Right cardiac atrium (tissue), 5 donors: ENCODE measurements around the gene ERBB2. TPM values are rescaled to one million over a fixed set of nuclear protein-coding genes. Genes with fewer than 3 reads are reported as not detected.

Experiments
- ATAC-seq, 2 donors: fragments of 200-7000 bp; cut with Tn5 transposase; one replicate each; pipeline versions ENCODE4 v1.8.0 to v1.9.1; 2020; ENCODE audit warnings: moderate library complexity in 2 of 2, mild to moderate bottlenecking in 1 of 2
- DNase-seq, 3 donors: peaks; one replicate each; pipeline ENCODE4 v3.0.0-alpha.2; 2020
- H3K27ac ChIP-seq: one replicate; pipeline ENCODE4 v1.5.1; 2013; ENCODE audit warnings: mild to moderate bottlenecking, low read length, control low read depth, moderate library complexity
- H3K27me3 ChIP-seq: one replicate; pipeline ENCODE4 v1.6.1; 2013; ENCODE audit not compliant: control insufficient read depth, insufficient read depth
- H3K4me1 ChIP-seq: one replicate; pipeline ENCODE4 v1.6.1; 2013; ENCODE audit warnings: low read length; ENCODE audit not compliant: control insufficient read depth, insufficient read depth
- H3K4me3 ChIP-seq: one replicate; pipeline ENCODE4 v1.5.1; 2013; ENCODE audit warnings: low read length, control low read depth
- H3K9me3 ChIP-seq: one replicate; pipeline ENCODE4 v1.6.1; 2013; ENCODE audit warnings: low read length; ENCODE audit not compliant: control insufficient read depth
- WGBS: extraction: QIAGEN DNeasy Blood & Tissue Kit; methylation state at CpG from one replicate; pipeline ENCODE4 v1.1.7; 2013; 5-methylcytosine and 5-hydroxymethylcytosine counted together
- intact Hi-C, 4 donors: fragments of 100-400 bp; cut with DNase I; formaldehyde crosslinking; loops; one replicate each; pipeline versions ENCODE4 v1.11.0 to v1.14.0; 2022 to 2023
- long read RNA-seq, 4 donors: library from polyadenylated mRNA; unstranded; transcript quantifications; one replicate each; pipeline ENCODE4 v2.0.0, GENCODE V29; 2020 to 2021
- polyA plus RNA-seq: library from polyadenylated mRNA; stranded (reverse); fragments of 200-250 nt; gene quantifications from one replicate; pipeline ENCODE4 v1.2.3, GENCODE V29; 2013
- total RNA-seq, 4 donors: library from RNA; stranded (reverse); fragmentation: NEBNext Ultra II Directional; extraction: Animal tissue kit (Norgen Biotek cat#: 25700); gene quantifications; one replicate each; pipeline ENCODE4 v1.2.1, GENCODE V29; 2021
- donor health status: healthy with polysubstance abuse.
- donor health status: DM: no; HTN: yes; CAD: no.
- donor health status: DM: no; HTN: no; CAD: no.
- donor health status: DM: no; HTN: yes; CAD: no; lungs with severe emphysema.
- donor health status: DM: yes; HTN: yes; CAD: no.

Gene ERBB2
- total RNA-seq (100 to 1,000 TPM in 3 of 4 donors, 10 to 100 TPM in 1; 99.2 to 178 (median 114) TPM), polyA plus RNA-seq (56.4 TPM)
- long read RNA-seq, donor 1, full-length matches to known transcripts: 43 of 191 reads
- long read RNA-seq, donor 1, partial matches to known transcripts: 123 of 191 reads
- long read RNA-seq, donor 1, other reads (novel, unspliced or antisense): 25 of 191 reads
- long read RNA-seq, donor 2, full-length matches to known transcripts: 95 of 175 reads
- long read RNA-seq, donor 2, partial matches to known transcripts: 64 of 175 reads
- long read RNA-seq, donor 2, other reads (novel, unspliced or antisense): 16 of 175 reads
- long read RNA-seq, donor 3, full-length matches to known transcripts: 39 of 215 reads
- long read RNA-seq, donor 3, partial matches to known transcripts: 150 of 215 reads
- long read RNA-seq, donor 3, other reads (novel, unspliced or antisense): 26 of 215 reads
- long read RNA-seq, donor 4, full-length matches to known transcripts: 116 of 251 reads
- long read RNA-seq, donor 4, partial matches to known transcripts: 93 of 251 reads
- long read RNA-seq, donor 4, other reads (novel, unspliced or antisense): 42 of 251 reads

DNA sequence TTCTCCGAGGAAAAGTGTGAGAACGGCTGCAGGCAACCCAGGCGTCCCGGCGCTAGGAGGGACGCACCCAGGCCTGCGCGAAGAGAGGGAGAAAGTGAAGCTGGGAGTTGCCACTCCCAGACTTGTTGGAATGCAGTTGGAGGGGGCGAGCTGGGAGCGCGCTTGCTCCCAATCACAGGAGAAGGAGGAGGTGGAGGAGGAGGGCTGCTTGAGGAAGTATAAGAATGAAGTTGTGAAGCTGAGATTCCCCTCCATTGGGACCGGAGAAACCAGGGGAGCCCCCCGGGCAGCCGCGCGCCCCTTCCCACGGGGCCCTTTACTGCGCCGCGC lies at the start of gene ERBB2:
TSS of gene ERBB2 (plus strand) at position 247 of the 330 bp plus-strand sequence. CDS start 175 bp downstream, outside the sequence.
- 3% methylated on average over 20 of the region's 20 CpGs for WGBS
- Histone ChIP-seq H3K4me1 (peaks cover 5% of the 10 kb centered on the region), H3K27ac (peak within 1 kb of the TSS; percentile 73), H3K4me3 (peak within 1 kb of the TSS; percentile 91), H3K27me3 (no peaks in the 10 kb centered on the region), H3K9me3 (no peaks in the 10 kb centered on the region)
- DNase-seq (peak; percentile 77 to 90 (median 89)), ATAC-seq (peak; percentile 89 to 90)
- intact Hi-C loops: loop anchor here in 1 of 4 donors (10.0 kb wide), 1 partner anchor 55 kb away; no protein-coding TSS in a partner anchor

DNA sequence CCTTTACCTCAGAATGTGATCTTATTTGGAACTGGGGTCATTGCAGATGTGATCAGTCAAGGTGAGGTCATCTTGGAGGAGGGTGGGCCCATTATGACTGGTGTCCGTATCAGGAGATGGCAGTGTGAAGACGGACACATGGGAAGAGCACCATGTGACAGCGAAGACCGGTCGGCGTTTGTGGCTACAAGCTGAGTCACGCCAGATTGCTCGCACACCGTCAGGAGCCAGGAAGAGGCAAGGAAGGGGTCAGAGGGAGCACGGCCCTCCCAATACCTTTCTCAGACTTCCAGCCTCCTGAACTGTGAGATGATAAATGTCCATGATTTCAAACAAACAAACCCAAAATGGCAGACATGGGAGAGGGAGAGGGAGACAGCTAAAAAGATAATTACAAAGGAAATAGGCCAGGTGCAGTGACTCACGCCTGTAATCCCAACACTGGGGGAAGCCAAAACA lies 49.7 kb upstream of the ERBB2 start:
- Histone ChIP-seq H3K9me3 (no peaks in the 10 kb centered on the region), H3K27me3 (no peaks in the 10 kb centered on the region), H3K4me3 (no peak overlapping the region), H3K4me1 (no peaks in the 10 kb centered on the region), H3K27ac (no peak overlapping the region)
- DNase-seq (no peak), ATAC-seq (no peak)
- 87% methylated on average over 11 of the region's 11 CpGs for WGBS
- intact Hi-C loops: no loop called here

DNA sequence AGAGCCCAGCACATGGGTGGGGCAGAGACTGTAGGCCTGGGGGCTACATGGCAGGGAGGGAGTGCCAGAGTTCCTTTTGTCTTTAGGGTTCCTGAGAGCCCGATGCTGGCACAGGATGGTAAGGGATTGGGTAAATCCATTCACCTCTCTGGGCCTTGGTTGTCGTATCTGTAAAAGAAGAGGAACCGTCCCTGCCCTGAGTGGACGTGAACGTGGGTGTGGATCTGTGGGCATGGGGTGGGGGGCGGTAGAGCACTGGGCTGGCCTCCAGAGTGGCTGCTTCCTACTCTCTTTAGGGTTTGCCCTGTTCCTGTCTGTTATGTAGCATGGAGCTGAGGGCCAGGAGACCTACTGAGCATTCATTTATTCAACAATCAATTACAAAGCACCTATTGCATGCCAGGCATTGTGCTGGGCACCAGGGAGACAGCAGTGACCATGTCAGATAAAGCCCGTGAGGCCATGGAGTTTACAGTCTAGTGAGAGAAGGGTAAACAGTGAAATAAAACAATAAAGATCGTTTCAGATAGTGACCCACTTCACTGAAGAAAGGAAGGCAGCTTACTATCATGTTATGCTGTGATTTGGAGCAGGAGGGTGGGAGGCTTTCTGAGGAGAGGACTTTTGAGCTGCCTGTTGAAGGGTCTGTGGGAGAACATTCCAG lies 47.8 kb upstream of the ERBB2 start:
- intact Hi-C loops: no loop called here
- 60% methylated on average over 8 of the region's 8 CpGs for WGBS
- Histone ChIP-seq H3K27ac (no peak overlapping the region), H3K4me1 (no peaks in the 10 kb centered on the region), H3K27me3 (no peaks in the 10 kb centered on the region), H3K9me3 (no peaks in the 10 kb centered on the region), H3K4me3 (no peak overlapping the region)
- DNase-seq: no peak
- no peak for ATAC-seq

DNA sequence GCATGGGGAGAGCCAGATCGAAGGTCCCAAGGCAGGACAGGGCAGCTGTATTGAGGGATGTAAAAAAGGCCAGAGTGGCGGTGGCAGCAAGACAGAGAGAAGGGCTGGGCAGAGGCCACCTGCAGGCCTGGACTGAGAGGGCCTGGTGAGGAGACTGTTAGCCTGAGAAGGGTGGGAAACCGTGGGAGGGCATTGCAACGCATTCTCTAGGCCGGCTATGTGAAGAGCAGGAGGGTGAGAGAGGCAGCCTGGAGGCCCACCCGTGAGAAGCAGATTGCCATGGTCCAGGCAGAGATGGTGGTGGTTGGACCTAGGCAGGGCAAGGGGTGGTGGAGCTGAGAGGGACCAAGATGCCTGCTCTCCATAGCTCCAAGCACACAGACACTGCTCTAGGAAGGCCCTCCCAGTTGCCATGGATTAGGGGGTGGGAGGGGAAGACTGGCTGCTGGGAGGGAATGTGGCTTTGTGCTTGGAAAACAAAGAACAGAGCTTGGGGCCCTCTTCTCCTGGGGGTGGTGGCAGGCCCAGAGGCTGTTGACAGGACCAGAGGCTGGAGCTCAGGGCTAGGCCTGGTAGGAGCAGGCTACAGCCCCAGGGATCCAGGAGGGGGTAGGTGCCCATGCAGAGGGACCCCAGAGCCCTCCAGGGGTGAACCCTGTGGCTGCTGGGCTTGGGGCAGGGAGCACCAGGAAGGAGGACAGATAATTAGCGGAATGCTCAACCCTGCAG lies 47.1 kb upstream of the ERBB2 start:
- ATAC-seq (peak; percentile 12 to 22), DNase-seq (no peak)
- no peak overlapping the region for H3K27ac ChIP-seq
- intact Hi-C loops: no loop called here
- H3K27me3 ChIP-seq: no peaks in the 10 kb centered on the region
- no peaks in the 10 kb centered on the region for H3K9me3 ChIP-seq
- H3K4me3 ChIP-seq: no peak overlapping the region
- WGBS: 56% methylated on average over 7 of the region's 7 CpGs
- H3K4me1 ChIP-seq: no peaks in the 10 kb centered on the region

DNA sequence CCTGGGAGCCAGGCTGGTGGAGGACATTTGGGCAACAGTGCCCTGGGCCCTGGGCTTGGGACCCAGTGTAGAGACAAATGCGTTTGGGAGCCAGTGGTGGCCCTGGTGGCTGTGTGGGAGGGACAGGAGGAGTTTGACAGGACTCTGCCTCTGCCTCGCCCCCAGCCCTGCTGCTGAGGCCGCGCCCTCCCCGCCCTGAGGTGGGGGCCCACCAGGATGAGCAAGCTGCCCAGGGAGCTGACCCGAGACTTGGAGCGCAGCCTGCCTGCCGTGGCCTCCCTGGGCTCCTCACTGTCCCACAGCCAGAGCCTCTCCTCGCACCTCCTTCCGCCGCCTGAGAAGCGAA lies 46.6 kb upstream of the ERBB2 start:
- Histone ChIP-seq H3K27me3 (no peaks in the 10 kb centered on the region), H3K4me1 (no peaks in the 10 kb centered on the region), H3K9me3 (no peaks in the 10 kb centered on the region), H3K4me3 (no peak overlapping the region), H3K27ac (no peak overlapping the region)
- intact Hi-C loops: no loop called here
- ATAC-seq: peak; percentile 7 to 20
- DNase-seq: no peak
- WGBS: 80% methylated on average over 12 of the region's 12 CpGs

DNA sequence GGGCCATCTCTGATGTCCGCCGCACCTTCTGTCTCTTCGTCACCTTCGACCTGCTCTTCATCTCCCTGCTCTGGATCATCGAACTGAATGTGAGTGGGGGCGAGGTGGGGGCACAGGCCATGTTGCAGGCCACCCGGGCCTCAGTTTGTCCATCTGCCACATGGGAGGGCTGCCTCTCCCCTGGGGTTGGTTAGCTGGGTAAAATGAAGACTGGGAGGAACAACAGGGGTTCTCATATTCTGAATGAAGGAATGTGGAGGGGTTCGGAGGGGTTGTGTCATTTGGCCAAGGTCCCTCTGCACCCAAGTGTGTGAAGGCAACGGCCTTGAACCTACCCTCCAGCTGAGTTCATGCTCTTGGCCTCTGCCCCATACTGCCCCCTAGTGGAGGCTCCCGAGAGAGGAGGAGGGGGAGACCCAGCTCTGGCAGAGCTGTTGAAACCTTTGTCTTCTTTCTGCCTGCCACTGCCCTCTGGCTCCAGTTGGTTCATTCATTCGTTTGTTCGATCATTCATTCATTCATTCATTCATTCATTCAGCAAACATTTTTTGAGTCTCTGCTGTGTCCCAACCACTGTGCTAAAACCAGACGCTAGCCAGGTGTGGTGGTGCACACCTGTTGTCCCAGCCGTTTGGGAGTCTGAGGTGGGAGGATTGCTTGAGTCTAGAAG lies 46.1 kb upstream of the ERBB2 start:
- WGBS: 67% methylated on average over 14 of the region's 14 CpGs
- ATAC-seq (peak; percentile 32 to 45), DNase-seq (peak; percentile 70 to 86 (median 86))
- H3K27me3 ChIP-seq: no peaks in the 10 kb centered on the region
- H3K9me3 ChIP-seq: no peaks in the 10 kb centered on the region
- H3K4me1 ChIP-seq: peaks cover 2% of the 10 kb centered on the region
- intact Hi-C loops: no loop called here
- no peak overlapping the region for H3K27ac ChIP-seq
- H3K4me3 ChIP-seq: no peak overlapping the region

DNA sequence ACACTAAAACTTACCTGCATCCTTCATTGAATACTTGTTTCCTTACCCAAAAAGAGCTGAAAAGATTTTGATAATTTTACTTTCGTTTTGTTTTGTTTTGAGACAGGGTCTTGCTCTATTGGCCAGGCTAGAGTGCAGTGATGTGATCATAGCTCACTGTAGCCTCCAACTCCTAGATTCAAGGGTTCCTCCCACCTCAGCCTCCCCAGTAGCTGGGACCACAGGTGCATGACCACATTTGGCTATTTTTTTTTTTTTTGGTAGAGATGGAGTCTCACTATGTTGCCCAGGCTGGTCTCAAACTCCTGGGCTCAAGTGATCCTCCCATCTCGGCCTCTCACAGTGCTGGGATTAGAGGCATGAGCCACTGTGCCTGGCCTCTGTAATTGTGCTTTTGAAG lies 44.8 kb upstream of the ERBB2 start:
- H3K9me3 ChIP-seq: no peaks in the 10 kb centered on the region
- 92% methylated on average over 2 of the region's 2 CpGs for WGBS
- no peak for DNase-seq
- no peaks in the 10 kb centered on the region for H3K27me3 ChIP-seq
- intact Hi-C loops: no loop called here
- no peak for ATAC-seq
- H3K27ac ChIP-seq: no peak overlapping the region
- H3K4me1 ChIP-seq: peaks cover 2% of the 10 kb centered on the region
- no peak overlapping the region for H3K4me3 ChIP-seq

DNA sequence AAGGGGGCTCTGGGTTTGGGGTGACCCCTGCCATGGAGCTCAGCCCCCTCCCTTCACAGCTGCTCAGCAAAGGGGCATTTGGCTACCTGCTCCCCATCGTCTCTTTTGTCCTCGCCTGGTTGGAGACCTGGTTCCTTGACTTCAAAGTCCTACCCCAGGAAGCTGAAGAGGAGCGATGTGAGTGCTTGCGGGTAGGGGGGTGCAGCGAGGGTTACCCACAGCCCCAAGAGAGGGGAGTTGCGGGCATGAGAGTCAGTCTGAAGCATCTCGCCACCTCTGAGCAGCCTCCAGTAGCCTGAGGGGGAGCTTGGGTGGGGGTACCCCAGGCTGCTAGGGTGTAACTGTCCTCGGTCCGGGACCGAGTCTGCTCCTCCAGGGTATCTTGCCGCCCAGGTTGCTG lies 41.5 kb upstream of the ERBB2 start:
- no peak overlapping the region for H3K27ac ChIP-seq
- H3K4me1 ChIP-seq: peaks cover 6% of the 10 kb centered on the region
- no peaks in the 10 kb centered on the region for H3K27me3 ChIP-seq
- 96% methylated on average over 11 of the region's 11 CpGs for WGBS
- intact Hi-C loops: no loop called here
- no peak overlapping the region for H3K4me3 ChIP-seq
- peak in 1 of 3 donors; percentile 11 for DNase-seq
- ATAC-seq: no peak
- no peaks in the 10 kb centered on the region for H3K9me3 ChIP-seq

DNA sequence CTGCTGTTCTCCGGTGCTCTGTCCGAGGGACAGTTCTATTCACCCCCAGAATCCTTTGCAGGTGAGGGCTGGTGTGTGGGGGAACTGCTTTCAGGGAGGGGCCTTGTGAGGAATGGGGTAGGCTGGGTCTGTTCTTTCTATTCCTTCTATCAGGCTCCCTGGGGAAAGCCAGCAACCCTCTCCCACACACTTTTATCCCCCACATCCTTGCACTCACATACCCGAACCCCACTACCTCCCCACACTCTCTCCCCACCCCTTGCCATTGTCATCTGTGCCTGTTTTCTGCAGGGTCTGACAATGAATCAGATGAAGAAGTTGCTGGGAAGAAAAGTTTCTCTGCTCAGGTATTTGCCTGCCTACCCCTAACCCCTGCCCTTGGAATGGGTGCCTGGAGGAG lies 41.1 kb upstream of the ERBB2 start:
- Histone ChIP-seq H3K4me1 (peaks cover 6% of the 10 kb centered on the region), H3K27me3 (no peaks in the 10 kb centered on the region), H3K9me3 (no peaks in the 10 kb centered on the region), H3K27ac (peak overlapping the region; percentile 53), H3K4me3 (no peak overlapping the region)
- WGBS: 82% methylated on average over 3 of the region's 3 CpGs
- no peak for DNase-seq
- intact Hi-C loops: no loop called here
- ATAC-seq: no peak

DNA sequence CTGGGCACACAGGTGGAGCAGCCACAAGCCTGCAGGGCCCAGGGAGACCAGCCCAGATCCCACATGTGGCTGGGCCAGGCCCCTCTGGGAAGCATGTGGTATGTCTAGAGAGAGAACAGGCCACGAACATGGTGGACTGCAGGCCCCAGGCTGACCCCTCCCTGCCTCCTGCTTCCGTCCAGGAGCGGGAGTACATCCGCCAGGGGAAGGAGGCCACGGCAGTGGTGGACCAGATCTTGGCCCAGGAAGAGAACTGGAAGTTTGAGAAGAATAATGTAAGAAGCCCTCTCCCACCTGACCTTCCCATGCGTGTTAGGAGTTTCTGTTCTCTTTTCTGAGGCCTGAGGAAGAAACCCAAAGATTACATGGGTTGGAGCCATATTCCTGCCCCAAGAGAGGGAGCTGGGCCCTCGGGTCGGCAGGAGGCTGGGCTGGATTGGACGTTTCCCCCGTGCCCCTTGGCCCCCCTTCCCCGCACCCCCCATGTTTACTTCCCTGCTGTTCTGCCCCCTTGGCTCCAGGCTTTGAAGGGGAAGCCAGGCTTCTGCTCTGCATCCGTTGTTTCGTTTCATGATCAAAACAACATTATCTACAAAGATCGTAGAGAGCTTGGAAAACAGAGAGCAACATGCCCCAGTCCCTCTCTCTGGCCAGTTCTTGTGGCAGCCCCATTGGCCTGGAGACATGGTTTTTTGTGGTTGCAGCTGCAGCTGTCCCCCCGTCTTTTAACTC lies 40.4 kb upstream of the ERBB2 start:
- Histone ChIP-seq H3K4me1 (peaks cover 6% of the 10 kb centered on the region), H3K4me3 (no peak overlapping the region), H3K27me3 (no peaks in the 10 kb centered on the region), H3K9me3 (no peaks in the 10 kb centered on the region), H3K27ac (peak overlapping the region; percentile 68)
- intact Hi-C loops: loop anchor here in 1 of 4 donors (10.0 kb wide), 1 partner anchor 65 kb away; no protein-coding TSS in a partner anchor
- 39% methylated on average over 15 of the region's 15 CpGs for WGBS
- ATAC-seq: peak in 1 of 2 donors; percentile 21
- peak in 1 of 3 donors; percentile 63 for DNase-seq
